Measurements from ENCODE around the gene SSBP3. TPM values are rescaled to one million over a fixed set of nuclear protein-coding genes. Genes with fewer than 3 reads are reported as not detected.

SSBP3 gene
- total and polyA plus RNA-seq, 2 experiments from 2014 or later, result 47.4 to 68.6 TPM

- no peak overlapping the region for H3K27ac Mint-ChIP-seq
- peaks cover 17% of the 10 kb centered on the region for H3K79me2 ChIP-seq (replicated peaks; ENCODE audit: insufficient read depth)
- no peak for TF ChIP-seq POLR2AphosphoS5 (IDR thresholded peaks at IDR 0.05; ENCODE audit: low read depth)
- no peak overlapping the region for H2AFZ ChIP-seq
- H3K4me3 ChIP-seq, result no peak overlapping the region
- no peaks in the 10 kb centered on the region for H3K9me3 Mint-ChIP-seq
- DNase-seq (ENCODE audit: low spot score), result no peak
- H3K36me3 ChIP-seq (ENCODE audit: insufficient read depth), result peaks cover 38% of the 10 kb centered on the region
- peaks cover 71% of the 10 kb centered on the region for H3K36me3 Mint-ChIP-seq (ENCODE audit: low read depth)
- no peak overlapping the region for H3K4me3 Mint-ChIP-seq
- H3K27ac ChIP-seq (ENCODE audit: low read depth), result no peak overlapping the region
- peaks cover 24% of the 10 kb centered on the region for H4K20me1 ChIP-seq (replicated peaks; ENCODE audit: insufficient read depth)
- no peaks in the 10 kb centered on the region for H3K4me1 Mint-ChIP-seq
- H3F3A ChIP-seq (replicated peaks; ENCODE audit: low read depth), result no peaks in the 10 kb centered on the region
- H3K4me1 ChIP-seq (ENCODE audit: insufficient read depth), result no peaks in the 10 kb centered on the region
- H3K27me3 ChIP-seq (ENCODE audit: insufficient read depth), result no peaks in the 10 kb centered on the region
- H3K4me2 ChIP-seq, result no peak overlapping the region
- no peak for ATAC-seq
- H3K27me3 Mint-ChIP-seq (ENCODE audit: insufficient read depth, low read depth, poor library complexity), result peaks cover 4% of the 10 kb centered on the region
- H3K9me2 ChIP-seq (ENCODE audit: insufficient read depth), result no peaks in the 10 kb centered on the region
These were observed 198.9 kb downstream of the SSBP3 start for GRCh38 chr1:54207287-54207686.

DNA sequence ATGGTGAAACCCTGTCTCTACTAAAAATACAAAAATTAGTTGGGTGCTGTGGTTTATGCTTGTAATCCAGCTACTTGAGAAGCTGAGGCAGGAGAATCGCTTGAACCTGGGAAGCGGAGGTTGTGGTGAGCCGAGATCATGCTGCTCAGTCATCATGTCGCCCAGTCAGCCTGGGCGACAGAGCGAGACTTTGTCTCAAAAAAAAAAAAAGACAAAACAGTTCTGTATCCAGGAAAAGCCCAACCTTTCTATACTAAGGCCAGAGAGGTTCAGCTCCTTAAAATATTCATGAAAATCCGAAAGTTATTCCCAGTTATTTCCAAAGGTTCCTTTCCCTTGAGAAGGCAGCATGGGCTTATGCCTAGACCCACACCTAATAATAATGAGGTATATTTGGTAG, 202.0 kb downstream of the SSBP3 start:
- Mint-ChIP-seq H3K36me3 (ENCODE audit: low read depth) (peaks cover 44% of the 10 kb centered on the region), H3K4me1 (peaks cover 10% of the 10 kb centered on the region), H3K9me3 (no peaks in the 10 kb centered on the region), H3K4me3 (no peak overlapping the region), H3K27me3 (ENCODE audit: insufficient read depth, low read depth, poor library complexity) (peaks cover 2% of the 10 kb centered on the region), H3K27ac (no peak overlapping the region)
- Histone ChIP-seq H3K4me1 (ENCODE audit: insufficient read depth) (peaks cover 12% of the 10 kb centered on the region), H3K79me2 (replicated peaks; ENCODE audit: insufficient read depth) (peaks cover 39% of the 10 kb centered on the region), H3K27ac (ENCODE audit: low read depth) (no peak overlapping the region), H3K36me3 (ENCODE audit: insufficient read depth) (peaks cover 23% of the 10 kb centered on the region), H3K9me2 (ENCODE audit: insufficient read depth) (no peaks in the 10 kb centered on the region), H3K4me2 (no peak overlapping the region), H4K20me1 (replicated peaks; ENCODE audit: insufficient read depth) (peaks cover 37% of the 10 kb centered on the region), H3K27me3 (ENCODE audit: insufficient read depth) (no peaks in the 10 kb centered on the region), H3K4me3 (no peak overlapping the region), H2AFZ (no peak overlapping the region), H3F3A (replicated peaks; ENCODE audit: low read depth) (no peaks in the 10 kb centered on the region)
- DNase-seq (ENCODE audit: low spot score), result no peak
- no peak for ATAC-seq
- TF ChIP-seq POLR2AphosphoS5 (IDR thresholded peaks at IDR 0.05; ENCODE audit: low read depth) (no peak), JUNB (IDR thresholded peaks at IDR 0.05; ENCODE audit: unreplicated experiment) (no peak), EZH2phosphoT487 (IDR thresholded peaks at IDR 0.05; ENCODE audit: unreplicated experiment) (no peak), CREB1 (CRISPR knock-in tag; IDR thresholded peaks at IDR 0.05; ENCODE audit: low read depth) (no peak), NANOG (IDR thresholded peaks at IDR 0.05; ENCODE audit: borderline replicate concordance) (no peak), ZNF114 (CRISPR knock-in tag; IDR thresholded peaks at IDR 0.05) (no peak), EZH2 (IDR thresholded peaks at IDR 0.05; ENCODE audit: low read depth, unreplicated experiment) (no peak), ZNF331 (CRISPR knock-in tag; IDR thresholded peaks at IDR 0.05; ENCODE audit: low read depth) (no peak)
- TF ChIP-seq, protein P1, sequence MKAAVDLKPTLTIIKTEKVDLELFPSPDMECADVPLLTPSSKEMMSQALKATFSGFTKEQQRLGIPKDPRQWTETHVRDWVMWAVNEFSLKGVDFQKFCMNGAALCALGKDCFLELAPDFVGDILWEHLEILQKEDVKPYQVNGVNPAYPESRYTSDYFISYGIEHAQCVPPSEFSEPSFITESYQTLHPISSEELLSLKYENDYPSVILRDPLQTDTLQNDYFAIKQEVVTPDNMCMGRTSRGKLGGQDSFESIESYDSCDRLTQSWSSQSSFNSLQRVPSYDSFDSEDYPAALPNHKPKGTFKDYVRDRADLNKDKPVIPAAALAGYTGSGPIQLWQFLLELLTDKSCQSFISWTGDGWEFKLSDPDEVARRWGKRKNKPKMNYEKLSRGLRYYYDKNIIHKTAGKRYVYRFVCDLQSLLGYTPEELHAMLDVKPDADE (IDR thresholded peaks at IDR 0.05), result no peak
- TF ChIP-seq, protein P2, sequence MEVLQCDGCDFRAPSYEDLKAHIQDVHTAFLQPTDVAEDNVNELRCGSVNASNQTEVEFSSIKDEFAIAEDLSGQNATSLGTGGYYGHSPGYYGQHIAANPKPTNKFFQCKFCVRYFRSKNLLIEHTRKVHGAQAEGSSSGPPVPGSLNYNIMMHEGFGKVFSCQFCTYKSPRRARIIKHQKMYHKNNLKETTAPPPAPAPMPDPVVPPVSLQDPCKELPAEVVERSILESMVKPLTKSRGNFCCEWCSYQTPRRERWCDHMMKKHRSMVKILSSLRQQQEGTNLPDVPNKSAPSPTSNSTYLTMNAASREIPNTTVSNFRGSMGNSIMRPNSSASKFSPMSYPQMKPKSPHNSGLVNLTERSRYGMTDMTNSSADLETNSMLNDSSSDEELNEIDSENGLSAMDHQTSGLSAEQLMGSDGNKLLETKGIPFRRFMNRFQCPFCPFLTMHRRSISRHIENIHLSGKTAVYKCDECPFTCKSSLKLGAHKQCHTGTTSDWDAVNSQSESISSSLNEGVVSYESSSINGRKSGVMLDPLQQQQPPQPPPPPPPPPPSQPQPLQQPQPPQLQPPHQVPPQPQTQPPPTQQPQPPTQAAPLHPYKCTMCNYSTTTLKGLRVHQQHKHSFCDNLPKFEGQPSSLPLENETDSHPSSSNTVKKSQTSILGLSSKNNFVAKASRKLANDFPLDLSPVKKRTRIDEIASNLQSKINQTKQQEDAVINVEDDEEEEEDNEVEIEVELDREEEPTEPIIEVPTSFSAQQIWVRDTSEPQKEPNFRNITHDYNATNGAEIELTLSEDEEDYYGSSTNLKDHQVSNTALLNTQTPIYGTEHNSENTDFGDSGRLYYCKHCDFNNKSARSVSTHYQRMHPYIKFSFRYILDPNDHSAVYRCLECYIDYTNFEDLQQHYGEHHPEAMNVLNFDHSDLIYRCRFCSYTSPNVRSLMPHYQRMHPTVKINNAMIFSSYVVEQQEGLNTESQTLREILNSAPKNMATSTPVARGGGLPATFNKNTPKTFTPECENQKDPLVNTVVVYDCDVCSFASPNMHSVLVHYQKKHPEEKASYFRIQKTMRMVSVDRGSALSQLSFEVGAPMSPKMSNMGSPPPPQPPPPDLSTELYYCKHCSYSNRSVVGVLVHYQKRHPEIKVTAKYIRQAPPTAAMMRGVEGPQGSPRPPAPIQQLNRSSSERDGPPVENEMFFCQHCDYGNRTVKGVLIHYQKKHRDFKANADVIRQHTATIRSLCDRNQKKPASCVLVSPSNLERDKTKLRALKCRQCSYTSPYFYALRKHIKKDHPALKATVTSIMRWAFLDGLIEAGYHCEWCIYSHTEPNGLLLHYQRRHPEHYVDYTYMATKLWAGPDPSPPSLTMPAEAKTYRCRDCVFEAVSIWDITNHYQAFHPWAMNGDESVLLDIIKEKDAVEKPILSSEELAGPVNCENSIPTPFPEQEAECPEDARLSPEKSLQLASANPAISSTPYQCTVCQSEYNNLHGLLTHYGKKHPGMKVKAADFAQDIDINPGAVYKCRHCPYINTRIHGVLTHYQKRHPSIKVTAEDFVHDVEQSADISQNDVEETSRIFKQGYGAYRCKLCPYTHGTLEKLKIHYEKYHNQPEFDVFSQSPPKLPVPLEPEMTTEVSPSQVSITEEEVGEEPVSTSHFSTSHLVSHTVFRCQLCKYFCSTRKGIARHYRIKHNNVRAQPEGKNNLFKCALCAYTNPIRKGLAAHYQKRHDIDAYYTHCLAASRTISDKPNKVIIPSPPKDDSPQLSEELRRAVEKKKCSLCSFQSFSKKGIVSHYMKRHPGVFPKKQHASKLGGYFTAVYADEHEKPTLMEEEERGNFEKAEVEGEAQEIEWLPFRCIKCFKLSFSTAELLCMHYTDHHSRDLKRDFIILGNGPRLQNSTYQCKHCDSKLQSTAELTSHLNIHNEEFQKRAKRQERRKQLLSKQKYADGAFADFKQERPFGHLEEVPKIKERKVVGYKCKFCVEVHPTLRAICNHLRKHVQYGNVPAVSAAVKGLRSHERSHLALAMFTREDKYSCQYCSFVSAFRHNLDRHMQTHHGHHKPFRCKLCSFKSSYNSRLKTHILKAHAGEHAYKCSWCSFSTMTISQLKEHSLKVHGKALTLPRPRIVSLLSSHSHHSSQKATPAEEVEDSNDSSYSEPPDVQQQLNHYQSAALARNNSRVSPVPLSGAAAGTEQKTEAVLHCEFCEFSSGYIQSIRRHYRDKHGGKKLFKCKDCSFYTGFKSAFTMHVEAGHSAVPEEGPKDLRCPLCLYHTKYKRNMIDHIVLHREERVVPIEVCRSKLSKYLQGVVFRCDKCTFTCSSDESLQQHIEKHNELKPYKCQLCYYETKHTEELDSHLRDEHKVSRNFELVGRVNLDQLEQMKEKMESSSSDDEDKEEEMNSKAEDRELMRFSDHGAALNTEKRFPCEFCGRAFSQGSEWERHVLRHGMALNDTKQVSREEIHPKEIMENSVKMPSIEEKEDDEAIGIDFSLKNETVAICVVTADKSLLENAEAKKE (CRISPR knock-in tag; IDR thresholded peaks at IDR 0.05), result no peak
- TF ChIP-seq, protein P3, sequence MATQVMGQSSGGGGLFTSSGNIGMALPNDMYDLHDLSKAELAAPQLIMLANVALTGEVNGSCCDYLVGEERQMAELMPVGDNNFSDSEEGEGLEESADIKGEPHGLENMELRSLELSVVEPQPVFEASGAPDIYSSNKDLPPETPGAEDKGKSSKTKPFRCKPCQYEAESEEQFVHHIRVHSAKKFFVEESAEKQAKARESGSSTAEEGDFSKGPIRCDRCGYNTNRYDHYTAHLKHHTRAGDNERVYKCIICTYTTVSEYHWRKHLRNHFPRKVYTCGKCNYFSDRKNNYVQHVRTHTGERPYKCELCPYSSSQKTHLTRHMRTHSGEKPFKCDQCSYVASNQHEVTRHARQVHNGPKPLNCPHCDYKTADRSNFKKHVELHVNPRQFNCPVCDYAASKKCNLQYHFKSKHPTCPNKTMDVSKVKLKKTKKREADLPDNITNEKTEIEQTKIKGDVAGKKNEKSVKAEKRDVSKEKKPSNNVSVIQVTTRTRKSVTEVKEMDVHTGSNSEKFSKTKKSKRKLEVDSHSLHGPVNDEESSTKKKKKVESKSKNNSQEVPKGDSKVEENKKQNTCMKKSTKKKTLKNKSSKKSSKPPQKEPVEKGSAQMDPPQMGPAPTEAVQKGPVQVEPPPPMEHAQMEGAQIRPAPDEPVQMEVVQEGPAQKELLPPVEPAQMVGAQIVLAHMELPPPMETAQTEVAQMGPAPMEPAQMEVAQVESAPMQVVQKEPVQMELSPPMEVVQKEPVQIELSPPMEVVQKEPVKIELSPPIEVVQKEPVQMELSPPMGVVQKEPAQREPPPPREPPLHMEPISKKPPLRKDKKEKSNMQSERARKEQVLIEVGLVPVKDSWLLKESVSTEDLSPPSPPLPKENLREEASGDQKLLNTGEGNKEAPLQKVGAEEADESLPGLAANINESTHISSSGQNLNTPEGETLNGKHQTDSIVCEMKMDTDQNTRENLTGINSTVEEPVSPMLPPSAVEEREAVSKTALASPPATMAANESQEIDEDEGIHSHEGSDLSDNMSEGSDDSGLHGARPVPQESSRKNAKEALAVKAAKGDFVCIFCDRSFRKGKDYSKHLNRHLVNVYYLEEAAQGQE (IDR thresholded peaks at IDR 0.05; ENCODE audit: unreplicated experiment), result no peak
